HG03280 (cell line): ENCODE measurements around the gene KLHL12.
"Not testable (repeated sequence)": the region's sequence is repeated elsewhere in the genome, so short reads cannot be mapped to it uniquely, and the experiment has no call there.

Experiments used
- ATAC-seq: cut with Tn5 transposase; IDR thresholded peaks from one replicate; pipeline ENCODE4 v1.9.1; 2021; ENCODE audit warnings: mild to moderate bottlenecking, moderate library complexity; ENCODE audit not compliant: unreplicated experiment

KLHL12 gene

DNA sequence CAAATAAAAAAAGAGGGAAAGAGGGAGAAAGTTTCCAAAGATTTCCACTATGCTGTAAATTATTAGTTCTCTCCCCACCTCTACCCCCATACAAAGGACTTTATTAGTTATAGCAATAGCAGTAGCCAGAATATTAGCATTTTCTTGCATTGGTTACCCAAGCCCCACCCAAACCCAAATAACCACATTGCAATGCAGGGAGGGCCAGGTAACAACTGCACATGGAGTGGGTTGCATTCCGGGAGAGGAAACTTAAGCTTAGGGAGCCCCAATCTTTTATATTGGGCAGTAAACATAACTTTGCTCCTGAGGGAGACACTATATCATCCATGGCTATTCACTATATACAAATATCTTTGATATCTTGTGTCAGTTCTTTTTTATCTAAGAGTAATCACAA lies 25.1 kb upstream of the KLHL12 start:
- no peak for ATAC-seq

DNA sequence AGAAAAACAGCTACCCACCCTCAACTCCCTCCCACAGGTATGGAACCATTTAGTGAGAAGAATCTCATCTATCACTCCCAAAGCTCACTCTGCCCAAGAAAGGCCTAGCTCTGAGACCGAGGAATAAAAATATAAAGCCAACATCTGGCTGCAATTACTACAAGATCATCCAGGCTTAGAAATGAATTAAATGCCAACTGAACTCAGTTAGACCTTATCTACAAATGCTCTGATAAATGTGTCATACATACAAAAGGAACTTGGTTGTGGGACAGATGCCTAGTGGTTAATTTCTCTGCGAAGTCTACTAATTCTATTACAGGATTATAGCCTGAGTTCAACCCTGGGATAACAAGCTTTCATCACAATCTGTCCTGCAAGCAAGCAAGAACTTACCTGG lies 24.4 kb upstream of the KLHL12 start:
- ATAC-seq = no peak

DNA sequence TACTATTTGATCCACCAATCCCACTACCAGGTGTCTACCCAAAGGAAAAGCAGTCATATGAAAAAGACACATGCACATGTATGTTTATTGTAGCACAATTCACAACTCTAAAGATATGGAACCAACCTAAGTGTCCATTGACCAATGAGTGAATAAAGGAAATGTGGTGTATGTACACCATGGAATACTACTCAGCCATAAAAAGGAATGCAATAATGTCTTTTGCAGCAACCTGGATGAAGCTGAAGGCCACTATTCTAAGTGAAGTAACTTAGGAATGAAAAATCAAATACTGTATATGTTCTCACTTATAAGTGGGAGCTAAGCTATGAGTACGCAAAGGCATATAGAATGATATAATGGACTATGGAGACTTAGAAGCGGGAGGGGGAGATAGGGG lies 18.4 kb upstream of the KLHL12 start:
- ATAC-seq = no peak

DNA sequence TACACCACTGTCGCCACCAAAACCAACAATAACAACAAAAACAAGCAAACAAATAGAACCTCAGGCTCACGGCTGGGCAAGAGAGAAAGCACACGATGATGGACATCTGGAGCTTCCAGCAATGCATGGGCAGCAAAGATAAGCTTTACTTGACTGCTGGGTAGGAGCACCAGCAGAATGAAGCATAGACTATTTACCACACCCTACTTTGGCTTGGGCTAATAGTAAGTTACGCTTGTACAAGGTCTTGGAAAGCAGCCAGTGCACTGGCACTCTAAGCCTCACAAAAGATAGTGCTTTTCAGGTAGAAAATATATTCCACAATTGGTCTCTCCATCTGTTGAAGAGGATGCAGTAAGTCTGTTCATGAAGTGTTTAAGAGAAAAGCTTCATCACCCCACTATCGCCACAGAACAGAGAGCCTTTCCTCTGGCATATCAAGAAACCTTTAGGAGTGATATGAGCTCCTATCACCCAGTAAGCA lies 17.4 kb upstream of the KLHL12 start:
- no peak for ATAC-seq

DNA sequence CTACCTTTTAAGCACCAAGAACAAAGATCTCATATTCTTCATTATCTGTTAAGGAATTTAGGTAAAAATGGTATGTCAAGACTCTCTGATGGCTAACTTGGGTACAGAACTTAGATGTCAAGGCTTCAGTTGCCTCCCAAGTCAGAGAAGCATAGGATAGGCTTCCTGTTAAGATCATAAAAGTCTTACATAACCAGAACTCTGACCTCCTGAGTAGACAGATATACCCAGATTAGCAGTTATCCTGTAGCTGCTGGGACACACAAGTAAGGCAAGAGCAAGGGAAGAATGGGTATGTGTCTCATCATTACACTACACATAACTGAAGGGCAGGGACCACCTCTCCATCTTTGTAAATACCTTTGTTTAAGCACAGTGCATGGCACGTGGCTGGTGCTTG lies 15.4 kb upstream of the KLHL12 start:
- ATAC-seq = no peak

DNA sequence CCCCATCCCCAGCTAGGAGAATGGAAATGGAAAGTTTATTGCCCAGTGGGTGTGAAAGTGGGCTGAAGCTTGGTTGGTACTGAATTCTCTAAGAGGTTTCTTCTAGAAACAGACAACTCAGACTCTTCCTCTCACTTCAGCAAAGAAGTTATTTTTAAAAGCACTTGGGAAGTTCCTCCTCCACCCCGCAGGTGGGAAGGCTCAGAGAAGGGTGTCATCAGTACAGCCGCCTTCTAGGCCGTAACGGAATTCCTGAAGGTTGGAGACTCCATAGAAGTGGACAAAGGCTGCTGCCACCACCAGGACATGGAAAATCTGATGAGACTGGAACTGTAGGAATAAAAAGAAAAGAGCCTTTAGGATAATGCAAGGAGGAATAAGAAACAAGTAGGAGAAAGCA lies 14.3 kb upstream of the KLHL12 start:
- ATAC-seq = no peak

DNA sequence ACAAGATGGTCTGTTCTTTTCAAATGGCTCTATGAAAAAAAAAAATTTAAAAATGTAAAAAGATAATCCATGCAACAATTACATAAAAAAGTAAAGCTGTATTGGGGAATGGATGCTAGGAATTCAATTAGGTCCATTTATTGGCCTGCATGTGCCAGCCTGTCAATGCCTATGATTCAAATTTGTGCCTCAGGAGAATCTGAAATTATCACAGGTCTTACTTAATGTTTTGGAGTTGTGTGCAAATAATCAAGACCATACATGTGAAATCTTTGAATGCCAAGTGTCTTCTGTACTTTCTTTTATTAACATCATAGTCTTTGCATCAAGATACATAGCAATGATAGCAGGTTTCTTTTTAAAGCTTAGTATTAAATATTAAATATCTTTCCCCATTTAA lies 13.5 kb upstream of the KLHL12 start:
- no peak for ATAC-seq

DNA sequence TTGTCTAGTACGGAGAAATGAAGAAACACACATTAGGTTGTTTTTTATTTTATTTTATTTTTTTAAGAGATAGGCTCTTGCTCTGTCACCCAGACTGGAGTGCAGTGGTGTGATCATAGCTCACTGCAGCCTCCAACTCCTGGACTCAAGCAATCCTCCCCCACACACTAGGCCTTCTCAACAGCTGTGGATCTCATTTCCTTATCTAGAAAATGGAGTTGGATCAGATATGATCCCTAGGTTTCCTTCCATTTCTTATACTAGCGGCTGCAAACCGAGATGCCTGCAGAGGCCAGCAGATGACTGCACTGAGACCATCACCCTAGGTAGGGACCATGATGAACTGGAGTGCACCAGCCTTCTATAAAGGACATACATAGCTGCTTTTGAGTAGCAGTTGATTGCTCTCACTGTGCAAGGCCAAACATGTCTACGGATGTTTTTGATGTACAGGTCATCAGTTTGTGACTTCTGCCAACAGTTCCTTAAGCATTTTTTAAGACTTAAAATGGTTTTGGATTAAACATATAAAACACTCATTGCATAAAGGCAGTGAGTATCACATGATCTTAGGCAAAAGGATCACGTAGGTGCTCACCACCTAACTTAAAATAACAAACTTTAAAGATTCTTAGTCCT lies 11.4 kb upstream of the KLHL12 start:
- ATAC-seq = no peak

DNA sequence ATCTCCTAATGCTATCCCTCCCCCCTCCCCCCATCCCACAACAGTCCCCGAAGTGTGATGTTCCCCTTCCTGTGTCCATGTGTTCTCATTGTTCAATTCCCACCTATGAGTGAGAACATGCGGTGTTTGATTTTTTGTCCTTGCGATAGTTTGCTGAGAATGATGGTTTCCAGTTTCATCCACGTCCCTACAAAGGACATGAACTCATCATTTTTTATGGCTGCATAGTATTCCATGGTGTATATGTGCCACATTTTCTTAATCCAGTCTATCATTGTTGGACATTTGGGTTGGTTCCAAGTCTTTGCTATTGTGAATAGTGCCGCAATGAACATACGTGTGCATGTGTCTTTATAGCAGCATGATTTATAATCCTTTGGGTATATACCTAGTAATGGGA lies 9.4 kb upstream of the KLHL12 start:
- ATAC-seq = not testable (repeated sequence)

DNA sequence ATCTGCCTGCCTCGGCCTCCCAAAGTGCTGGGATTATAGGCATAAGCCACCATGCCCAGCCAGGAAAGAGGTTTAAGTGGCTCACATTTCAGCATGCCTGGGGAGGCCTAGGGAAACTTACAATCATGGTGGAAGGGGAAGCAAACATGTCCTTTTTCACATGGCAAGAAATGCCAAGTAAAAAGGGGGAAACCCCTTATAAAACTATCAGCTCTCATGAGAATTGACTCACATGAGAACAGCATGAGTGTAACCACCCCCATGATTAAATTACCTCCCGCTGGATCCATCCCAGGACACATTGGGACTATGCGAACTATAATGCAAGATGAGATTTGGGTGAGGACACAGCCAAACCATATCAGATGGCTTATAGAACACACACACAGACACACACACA lies 8.8 kb upstream of the KLHL12 start:
- ATAC-seq = no peak

DNA sequence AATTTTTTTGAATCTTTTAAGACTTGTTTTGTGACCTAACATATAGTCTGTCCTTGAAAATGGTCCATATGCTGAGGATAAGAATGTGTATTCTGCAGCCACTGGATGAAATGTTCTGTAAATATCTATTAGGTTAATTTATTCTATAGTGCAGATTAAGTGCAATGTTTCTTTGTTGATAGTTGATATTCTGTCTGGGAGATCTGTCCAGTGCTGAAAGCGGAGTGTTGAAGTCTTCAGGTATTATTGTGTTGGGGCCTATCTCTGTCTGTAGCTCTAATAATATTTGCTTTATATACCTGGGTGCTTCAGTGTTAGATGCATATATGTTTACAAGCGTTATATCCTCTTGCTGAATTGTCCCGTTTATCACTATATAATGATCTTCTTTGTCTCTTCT lies 7.7 kb upstream of the KLHL12 start:
- ATAC-seq = no peak

DNA sequence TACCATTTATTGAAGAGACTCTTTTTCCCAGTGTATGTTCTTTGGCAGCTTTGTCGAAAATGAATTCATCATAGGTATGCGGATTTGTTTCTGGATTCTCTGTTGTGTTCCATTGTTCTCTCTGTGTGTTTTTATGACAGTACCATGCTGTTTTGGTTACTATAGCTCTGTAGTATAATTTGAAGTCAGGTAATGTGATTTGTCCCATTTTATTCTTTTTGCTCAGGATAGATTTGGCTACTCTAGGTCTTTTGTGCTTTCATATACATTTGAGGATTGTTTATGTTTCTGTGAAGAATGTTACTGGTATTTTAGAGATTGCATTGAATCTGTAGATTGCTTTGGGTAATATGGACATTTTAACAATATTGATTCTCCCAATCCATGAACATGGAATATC lies 5.4 kb upstream of the KLHL12 start:
- ATAC-seq = no peak

DNA sequence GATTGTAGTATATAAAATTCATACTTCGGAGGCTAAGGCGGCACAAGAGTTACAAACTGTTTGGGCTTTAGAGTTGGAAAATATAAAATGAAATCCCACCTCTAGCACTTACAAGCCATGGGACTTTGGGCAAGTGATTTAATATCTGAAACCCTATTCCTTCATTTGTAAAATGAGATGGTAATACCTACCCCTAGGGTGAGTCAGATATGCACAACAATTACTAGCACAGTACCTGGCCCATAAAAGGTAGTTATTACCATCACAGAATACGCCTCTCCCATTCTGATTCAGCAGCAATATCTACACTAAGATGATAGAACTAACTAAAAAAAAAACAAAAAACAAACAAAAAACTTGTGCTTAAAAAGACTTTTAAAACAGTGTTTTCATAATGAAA lies 3.5 kb downstream of the KLHL12 start:
- ATAC-seq = no peak

DNA sequence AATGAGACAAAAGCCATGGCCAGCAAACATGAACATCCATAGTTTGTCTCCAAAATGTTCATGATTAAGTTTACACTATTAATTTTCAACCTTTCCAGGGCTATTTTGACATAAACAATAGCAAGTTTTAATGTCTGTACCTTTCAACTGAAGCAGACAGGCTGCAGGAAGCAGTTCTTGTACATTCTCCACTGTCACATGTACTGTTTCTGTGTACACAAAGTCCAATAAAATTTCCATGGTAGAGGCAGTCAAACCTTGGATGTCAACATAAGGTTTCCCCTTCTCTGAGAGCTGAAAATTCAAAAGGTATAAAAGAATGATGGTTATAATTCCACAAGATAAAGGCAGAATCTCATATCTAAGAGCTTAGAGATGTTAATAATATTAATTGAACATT lies 7.4 kb downstream of the KLHL12 start:
- no peak for ATAC-seq

DNA sequence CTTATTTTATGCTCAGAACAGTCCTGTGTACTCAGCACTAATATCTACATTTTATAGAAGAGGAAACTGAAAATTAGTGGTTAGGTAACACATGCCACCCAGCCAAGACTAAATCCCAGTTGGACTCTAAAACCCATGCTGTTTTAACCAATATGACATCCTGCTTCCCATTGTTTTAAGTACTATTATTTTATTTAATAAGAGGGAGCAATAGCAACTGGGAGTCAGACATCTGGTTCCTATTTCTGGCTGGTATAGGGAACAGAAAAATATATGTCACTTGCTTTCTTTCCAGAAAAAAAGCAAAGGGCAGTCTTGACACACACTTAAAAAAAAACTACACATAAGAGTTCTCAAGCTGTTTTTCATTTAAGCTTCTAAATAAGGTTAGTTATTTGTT lies 11.9 kb downstream of the KLHL12 start:
- ATAC-seq = no peak

DNA sequence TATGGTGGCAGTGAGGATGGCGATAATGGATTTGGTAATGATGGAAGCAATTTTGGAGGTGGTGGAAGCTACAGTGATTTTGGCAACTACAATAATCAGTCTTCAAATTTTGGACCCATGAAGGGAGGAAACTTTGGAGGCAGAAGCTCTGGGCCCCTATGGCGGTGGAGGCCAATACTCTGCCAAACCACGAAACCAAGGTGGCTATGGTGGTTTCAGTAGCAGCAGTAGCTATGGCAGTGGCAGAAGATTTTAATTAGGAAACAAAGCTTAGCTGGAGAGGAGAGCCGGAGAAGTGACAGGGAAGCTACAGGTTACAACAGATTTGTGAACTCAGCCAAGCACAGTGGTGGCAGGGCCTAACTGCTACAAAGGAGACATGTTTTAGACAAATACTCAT lies 14.6 kb downstream of the KLHL12 start:
- ATAC-seq = not testable (repeated sequence)

DNA sequence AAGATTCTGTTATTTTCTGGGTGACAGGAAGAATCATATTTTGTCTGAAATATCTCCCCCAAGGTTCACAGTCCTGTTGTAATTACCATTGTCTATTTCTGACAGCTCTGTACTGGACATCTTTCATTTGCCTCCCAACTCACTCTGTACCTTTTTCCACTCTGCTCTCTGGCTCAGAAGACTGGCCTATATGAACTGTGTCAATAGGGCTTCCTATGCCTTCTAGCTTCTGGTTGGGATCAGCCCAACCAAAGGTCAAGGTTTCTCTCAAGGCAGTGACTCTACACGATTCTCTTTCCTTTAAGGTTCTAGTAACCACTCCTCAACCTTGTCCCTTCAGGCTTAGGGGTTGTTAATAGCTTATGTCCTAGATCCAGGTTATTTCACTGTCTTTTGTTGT lies 17.5 kb downstream of the KLHL12 start:
- ATAC-seq = no peak

DNA sequence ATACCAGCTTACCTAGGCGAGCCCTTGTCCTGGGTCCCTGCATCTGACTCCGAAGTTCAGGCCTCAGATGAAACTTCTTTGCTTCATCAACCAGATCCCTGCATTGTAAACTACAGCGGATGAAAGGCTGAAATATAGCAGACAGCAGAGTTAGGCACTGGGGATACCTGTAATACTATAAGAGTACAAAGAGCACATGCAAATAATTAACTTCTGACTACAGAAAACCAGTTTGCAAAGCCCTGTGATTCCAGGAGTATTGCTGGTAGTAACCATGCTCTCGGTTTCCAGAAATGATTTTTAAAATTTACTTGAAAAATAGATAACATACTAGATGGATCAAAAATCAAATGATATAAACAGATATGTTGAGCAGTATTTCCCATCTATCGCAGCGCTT lies 18.0 kb downstream of the KLHL12 start:
- ATAC-seq = no peak

DNA sequence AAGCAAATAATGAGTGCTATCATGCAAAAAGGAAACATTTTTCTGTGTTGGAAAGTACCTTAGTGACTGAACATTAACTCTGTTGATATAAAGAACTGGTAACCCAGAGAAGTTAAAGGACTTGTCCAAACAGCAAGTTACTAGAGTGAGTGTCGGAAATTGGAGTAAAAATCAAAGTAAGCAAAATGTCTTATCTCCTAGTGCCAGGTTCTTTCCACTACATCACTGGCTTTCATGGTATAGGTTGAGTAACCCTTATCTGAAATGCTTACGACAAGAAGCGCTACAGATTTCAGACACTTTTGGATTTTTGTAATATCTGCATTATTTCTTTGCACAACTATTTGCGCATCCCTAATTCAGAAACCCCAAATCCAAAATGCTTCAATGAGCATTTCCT lies 21.7 kb downstream of the KLHL12 start:
- no peak for ATAC-seq

DNA sequence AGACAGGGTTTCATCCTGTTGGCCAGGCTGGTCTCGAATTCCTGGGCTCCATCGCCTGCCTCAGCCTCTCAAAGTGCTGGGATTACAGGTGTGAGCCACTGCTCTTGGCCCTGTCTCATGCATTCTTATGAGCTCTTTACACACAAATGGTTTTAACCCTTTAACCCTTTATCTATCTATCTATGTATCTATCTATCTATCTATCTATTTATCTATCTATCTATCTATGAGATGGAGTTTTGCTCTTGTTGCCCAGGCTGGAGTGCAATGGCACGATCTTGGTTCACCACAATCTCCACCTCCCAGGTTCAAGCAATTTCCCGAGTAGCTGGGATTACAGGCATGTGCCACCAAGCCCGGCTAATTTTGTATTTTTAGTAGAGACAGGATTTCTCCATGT lies 23.2 kb downstream of the KLHL12 start:
- not testable (repeated sequence) for ATAC-seq

DNA sequence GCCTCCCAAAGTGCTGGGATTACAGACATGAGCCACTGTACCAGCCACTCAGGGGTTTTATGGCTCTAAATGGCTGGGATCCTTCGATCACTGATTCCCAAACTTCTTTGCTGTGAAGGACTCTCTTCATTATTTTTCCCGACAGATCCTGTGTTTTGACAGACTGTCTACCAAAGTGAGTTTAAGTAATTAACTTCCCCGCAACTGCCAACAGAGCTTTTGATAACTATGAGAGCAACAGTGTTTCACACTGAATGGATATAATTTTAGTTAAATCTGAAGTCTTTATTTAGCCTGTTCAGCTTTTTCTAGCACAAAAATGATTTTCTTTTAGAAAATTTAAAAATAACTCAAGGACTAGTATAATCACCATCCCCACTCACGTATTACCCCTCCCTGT lies 25.5 kb downstream of the KLHL12 start:
- no peak for ATAC-seq

DNA sequence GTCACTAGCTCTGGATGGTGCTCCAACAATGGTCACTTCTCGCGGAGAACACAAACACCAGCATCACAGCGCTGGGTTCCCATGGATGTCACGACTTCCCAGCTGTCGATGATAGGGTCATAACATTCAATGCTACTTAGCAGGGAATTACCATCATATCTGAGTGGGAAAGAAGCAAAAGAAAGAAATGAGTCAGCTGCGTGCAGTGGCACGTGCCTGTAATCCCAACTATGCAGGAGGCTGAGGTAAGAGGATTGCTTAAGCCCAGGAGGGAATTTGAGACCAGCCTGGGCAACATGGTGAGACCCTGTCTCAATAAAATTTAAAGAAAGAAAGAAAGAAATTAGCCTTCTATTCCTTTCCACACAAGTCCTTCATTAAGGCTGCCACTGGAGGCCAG lies 34.5 kb downstream of the KLHL12 start:
- ATAC-seq = no peak

DNA sequence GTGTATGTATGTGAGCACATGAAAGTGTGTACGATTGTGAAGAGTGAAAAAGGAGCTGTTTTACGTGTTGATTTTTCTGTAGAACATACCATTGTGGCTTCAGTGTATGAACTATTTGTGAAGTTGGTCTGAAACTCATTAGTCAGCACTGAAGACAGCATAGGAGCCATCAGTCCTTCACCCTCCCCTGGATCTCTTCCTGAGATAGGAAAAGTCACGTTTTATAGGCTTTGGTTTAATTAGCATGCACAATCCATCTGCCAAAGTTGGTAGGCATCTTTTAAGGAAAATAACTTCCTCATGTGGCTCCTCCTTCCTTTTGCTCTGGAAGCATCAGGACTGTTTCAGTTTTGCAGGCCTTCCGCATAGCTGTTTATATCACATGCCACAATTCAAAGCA lies 36.6 kb downstream of the KLHL12 start:
- ATAC-seq = no peak
